Progenitor cell of endocrine pancreas (in vitro differentiated cells): ENCODE results near the gene RFT1. TPM values are rescaled to one million over a fixed set of nuclear protein-coding genes. Genes with fewer than 3 reads are reported as not detected.

ENCODE experiments used
- DNase-seq: peaks from one replicate; pipeline ENCODE4 v3.0.0; 2021; ENCODE audit warnings: low spot score; ENCODE audit not compliant: unreplicated experiment
- H3K27ac Mint-ChIP-seq: 2 replicates; pipeline ENCODE4 v1.8.0; 2021; ENCODE audit warnings: mild to moderate bottlenecking, moderate library complexity, mixed read lengths
- H3K27me3 Mint-ChIP-seq: 2 replicates; pipeline ENCODE4 v1.8.0; 2021; ENCODE audit warnings: mixed read lengths
- H3K36me3 Mint-ChIP-seq: 2 replicates; pipeline ENCODE4 v1.8.0; 2022; ENCODE audit warnings: mixed read lengths; ENCODE audit not compliant: insufficient read depth
- H3K4me1 Mint-ChIP-seq: 2 replicates; pipeline ENCODE4 v1.8.0; 2021; ENCODE audit warnings: low read depth, mixed read lengths
- H3K4me3 Mint-ChIP-seq: 2 replicates; pipeline ENCODE4 v1.8.0; 2021; ENCODE audit warnings: low read depth, mild to moderate bottlenecking, moderate library complexity, mixed read lengths
- H3K9me3 Mint-ChIP-seq: 2 replicates; pipeline ENCODE4 v1.8.0; 2021; ENCODE audit warnings: low read depth, mixed read lengths
- total RNA-seq: library from RNA; stranded (reverse); gene quantifications from 2 replicates; pipeline ENCODE4 v1.2.1, GENCODE V29; 2021
- TF ChIP-seq, protein P1 (sequence below): fragments of 200-600 bp; sonication (generic); IDR thresholded peaks from one replicate; pipeline ENCODE4 v1.5.0; 2021; ENCODE audit warnings: antibody characterized with exemption, mild to moderate bottlenecking; ENCODE audit not compliant: unreplicated experiment

The RFT1 gene
- total RNA-seq, 1 donor from 2014 or later = 22.5 TPM

DNA sequence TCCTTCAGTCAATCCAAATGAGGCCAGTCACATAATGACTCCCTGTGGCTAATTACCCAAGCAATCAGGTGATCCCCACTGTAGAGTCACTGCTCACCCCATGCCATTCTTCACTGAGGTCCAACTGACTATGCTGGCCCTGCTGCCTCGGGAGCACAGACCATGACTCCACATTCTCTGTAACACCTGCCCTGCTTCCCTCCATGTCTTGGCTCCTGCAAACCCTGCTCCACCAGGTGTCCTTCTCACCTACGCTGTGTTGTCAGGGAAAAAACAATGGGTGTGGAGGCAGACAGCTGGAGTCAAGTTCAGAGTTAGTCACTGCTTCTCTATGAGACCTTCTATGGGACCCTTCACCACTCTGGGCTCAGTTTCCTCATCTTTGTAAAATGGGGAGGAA, 78.3 kb downstream of the RFT1 start:
- DNase-seq = no peak
- no peak overlapping the region for H3K27ac Mint-ChIP-seq

DNA sequence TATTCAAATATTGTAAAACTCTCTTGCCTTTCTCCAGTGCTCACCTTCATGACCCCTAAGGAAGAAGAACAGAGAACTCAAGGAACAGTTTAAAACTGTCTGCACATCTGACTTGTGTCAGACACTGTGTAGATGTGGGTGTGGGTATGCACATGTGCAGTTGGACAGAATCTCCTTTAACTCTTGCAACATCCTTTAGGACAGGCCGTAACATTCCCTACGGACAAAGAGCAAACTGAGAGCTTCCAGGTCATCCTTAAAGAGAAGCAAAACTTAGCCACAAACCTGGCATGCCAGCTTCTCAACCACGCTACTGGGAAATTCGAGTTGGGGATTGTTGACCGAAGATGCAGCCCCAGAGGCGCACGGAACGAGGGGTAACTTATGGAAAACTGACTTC, 80.2 kb downstream of the RFT1 start:
- DNase-seq = no peak
- H3K36me3 Mint-ChIP-seq = no peaks in the 10 kb centered on the region
- TF ChIP-seq, protein P1, sequence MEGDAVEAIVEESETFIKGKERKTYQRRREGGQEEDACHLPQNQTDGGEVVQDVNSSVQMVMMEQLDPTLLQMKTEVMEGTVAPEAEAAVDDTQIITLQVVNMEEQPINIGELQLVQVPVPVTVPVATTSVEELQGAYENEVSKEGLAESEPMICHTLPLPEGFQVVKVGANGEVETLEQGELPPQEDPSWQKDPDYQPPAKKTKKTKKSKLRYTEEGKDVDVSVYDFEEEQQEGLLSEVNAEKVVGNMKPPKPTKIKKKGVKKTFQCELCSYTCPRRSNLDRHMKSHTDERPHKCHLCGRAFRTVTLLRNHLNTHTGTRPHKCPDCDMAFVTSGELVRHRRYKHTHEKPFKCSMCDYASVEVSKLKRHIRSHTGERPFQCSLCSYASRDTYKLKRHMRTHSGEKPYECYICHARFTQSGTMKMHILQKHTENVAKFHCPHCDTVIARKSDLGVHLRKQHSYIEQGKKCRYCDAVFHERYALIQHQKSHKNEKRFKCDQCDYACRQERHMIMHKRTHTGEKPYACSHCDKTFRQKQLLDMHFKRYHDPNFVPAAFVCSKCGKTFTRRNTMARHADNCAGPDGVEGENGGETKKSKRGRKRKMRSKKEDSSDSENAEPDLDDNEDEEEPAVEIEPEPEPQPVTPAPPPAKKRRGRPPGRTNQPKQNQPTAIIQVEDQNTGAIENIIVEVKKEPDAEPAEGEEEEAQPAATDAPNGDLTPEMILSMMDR = no peak
- H3K9me3 Mint-ChIP-seq = no peaks in the 10 kb centered on the region
- no peaks in the 10 kb centered on the region for H3K4me1 Mint-ChIP-seq
- no peak overlapping the region for H3K27ac Mint-ChIP-seq
- H3K4me3 Mint-ChIP-seq = no peak overlapping the region
- peaks cover 28% of the 10 kb centered on the region for H3K27me3 Mint-ChIP-seq

More for the DNA sequence above, 78.3 kb downstream of the RFT1 start:
- TF ChIP-seq, protein P1 = no peak
- no peaks in the 10 kb centered on the region for H3K9me3 Mint-ChIP-seq
- no peaks in the 10 kb centered on the region for H3K4me1 Mint-ChIP-seq
- no peaks in the 10 kb centered on the region for H3K36me3 Mint-ChIP-seq
- no peak overlapping the region for H3K4me3 Mint-ChIP-seq
- H3K27me3 Mint-ChIP-seq = peaks cover 24% of the 10 kb centered on the region

DNA sequence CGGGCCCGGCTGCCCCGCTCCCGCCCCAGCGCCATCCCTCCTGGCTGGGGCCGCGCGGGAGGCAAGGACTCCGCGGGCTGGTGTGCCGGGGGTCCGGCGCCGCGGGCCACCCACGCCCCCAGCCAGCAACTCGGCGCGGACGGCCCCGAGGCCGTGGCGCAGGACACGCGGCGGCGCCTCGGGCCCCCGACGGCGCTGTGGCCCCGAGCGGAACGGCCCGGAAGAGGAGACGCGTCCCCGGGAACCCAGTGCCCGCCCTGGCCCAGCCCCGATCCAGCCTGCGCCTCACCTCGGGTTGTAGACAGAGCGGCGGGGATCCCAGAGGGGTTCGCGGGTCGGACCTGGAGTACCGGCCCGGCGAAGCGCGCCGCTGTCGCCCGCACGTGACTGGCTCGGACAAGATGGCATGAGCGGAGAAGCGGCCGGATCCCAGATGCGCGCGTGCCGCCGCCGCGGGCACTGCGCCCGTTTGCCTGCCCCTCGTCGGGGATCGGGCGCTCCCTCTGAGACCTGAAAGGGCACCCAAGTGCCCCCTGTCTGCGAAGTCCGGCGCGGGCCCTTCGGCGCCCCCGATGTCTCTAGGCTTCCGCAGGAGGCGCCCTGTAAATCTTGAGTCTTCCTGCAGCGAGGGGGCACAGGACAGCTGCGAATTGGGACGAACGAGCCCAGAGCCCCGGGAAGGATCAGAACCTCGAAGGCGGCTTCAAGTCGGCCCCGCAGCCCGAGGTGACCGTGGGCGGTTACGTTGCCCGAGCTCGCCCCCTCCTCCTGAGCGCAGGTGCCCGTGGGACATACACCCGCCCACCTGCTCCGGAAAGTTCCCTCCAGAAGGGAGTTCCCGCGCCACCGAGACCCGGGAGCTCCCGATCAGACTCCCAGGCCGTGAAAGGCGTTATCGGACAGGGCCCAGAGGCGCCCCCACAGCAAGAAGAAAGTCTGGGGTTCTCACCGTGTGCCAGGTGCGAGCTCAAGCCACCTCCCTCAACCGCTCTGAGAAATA, 83.8 kb downstream of the RFT1 start:
- Mint-ChIP-seq H3K36me3 (no peaks in the 10 kb centered on the region), H3K4me3 (peak overlapping the region; percentile 67), H3K27me3 (peaks cover 35% of the 10 kb centered on the region), H3K9me3 (no peaks in the 10 kb centered on the region), H3K27ac (peak overlapping the region; percentile 41), H3K4me1 (peaks cover 16% of the 10 kb centered on the region)
- DNase-seq = peak; percentile 41
- TF ChIP-seq, protein P1 = peak; percentile 61

DNA sequence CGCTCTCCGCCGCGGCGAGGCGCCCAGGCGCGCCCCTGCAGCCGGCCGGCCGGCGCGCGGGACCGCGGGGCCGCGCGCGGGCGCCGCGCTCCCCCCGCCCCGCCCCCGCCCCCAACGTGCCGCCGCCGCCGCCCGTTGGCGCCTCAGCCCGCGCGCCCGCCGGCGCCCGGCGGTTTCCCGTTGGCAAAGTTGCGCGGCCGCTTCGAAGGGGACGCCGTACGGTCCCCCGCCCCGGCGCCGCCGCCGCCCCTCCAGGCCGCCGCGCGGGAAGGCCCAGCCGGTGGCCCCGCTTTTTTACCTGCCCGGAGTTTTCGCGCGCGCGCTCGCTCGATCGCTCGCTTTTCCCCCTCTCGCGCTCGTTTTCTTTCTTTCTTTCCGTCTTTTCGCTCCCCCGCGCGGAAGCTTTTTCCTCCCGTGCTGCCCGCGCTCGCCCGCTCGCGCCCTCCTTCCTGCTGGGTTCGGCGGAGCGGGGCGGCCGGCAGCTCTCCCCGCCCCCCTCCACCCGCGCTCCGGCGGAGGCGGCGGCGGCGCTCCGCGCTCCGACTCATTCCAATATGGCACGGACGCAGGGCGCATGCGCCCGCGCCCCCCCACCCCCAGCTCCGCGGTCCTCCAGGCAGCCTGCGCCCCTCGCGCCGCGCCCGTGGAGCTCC, 84.6 kb downstream of the RFT1 start, which contains the start of gene SFMBT1:
SFMBT1 (minus strand) TSS at position 556 of the 653 bp plus-strand sequence. CDS start 76,945 bp downstream, outside the sequence.
- Mint-ChIP-seq H3K36me3 (no peaks in the 10 kb centered on the region), H3K27me3 (peaks cover 31% of the 10 kb centered on the region), H3K27ac (peak within 1 kb of the TSS; percentile 97), H3K4me3 (peak within 1 kb of the TSS; percentile 90), H3K4me1 (peaks cover 17% of the 10 kb centered on the region), H3K9me3 (no peaks in the 10 kb centered on the region)
- TF ChIP-seq, protein P1 = no peak
- peak; percentile 57 for DNase-seq
